ENCODE results near the gene MTARC1. TPM values are rescaled to one million over a fixed set of nuclear protein-coding genes. Genes with fewer than 3 reads are reported as not detected.

Gene MTARC1
- total RNA-seq, result 4.8 and 5.2 TPM in 2 replicates

DNA sequence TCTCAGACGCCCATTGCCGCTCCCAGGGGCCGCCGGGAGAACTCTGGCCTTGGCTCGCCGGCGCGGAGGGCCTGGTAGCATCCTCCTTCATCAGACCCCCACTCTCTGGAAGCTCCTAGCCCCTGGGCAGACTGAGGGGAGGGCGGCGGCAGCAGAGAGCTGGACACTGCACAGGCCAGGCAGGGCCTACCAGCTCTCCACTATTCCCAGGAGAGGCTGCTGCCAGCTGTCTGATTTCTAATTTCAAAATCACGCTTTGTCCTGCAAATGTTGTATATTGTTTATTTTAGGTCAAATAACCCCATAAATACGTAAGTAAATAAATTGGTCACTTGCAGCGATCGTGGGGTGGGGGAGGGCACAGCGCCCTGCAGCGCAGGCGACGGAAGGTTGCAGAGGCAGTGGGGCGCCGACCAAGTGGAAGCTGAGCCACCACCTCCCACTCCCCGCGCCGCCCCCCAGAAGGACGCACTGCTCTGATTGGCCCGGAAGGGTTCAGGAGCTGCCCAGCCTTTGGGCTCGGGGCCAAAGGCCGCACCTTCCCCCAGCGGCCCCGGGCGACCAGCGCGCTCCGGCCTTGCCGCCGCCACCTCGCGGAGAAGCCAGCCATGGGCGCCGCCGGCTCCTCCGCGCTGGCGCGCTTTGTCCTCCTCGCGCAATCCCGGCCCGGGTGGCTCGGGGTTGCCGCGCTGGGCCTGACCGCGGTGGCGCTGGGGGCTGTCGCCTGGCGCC is at the start of gene MTARC1:
Gene MTARC1 (plus strand): TSS at position 577 of the 732 bp plus-strand sequence. CDS start 32 bp downstream, at position 609.

DNA sequence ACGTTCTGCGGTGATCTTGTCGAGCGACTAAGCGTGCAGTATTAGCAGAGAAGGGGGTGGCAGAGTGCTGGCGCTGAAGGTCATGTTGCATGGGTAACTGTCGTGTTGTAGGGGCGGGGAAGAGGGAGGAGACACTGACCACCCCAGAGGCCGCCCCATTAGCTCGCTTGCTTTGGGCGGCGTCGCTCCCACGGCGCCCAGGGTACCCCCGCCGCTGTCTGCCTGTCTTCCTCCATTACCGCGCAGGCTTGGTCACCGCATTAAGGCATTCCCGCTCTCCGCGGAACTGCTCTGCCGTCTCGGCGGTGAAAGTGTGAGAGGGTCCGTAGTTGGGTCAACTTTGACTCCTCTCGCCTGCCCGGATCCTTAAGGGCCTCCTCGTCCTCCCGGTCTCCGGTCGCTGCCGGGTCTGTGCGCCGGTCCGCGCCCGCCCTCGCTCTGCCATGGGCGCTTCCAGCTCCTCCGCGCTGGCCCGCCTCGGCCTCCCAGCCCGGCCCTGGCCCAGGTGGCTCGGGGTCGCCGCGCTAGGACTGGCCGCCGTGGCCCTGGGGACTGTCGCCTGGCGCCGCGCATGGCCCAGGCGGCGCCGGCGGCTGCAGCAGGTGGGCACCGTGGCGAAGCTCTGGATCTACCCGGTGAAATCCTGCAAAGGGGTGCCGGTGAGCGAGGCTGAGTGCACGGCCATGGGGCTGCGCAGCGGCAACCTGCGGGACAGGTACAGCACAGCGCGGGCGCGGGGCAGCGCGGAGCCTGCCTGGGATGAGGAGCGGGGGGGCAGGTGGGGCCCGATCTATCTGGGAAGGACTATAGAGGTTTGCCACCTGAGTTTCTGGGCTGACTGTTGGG is 38.4 kb upstream of the MTARC1 start, which contains the start of gene MTARC2:
Gene MTARC2 (plus strand): TSS at position 234 of the 846 bp plus-strand sequence. CDS start 210 bp downstream, at position 444.

Other genes starting within 250 kb of the MTARC1 start
- 1.1 and 1.6 TPM in 2 replicates for gene C1orf115, start 96.5 kb upstream of the MTARC1 start, total RNA-seq
- gene MTARC2, start 38.6 kb upstream of the MTARC1 start, total RNA-seq, result 0.70 and 2.5 TPM in 2 replicates
- gene HLX, start 92.5 kb downstream of the MTARC1 start, total RNA-seq, result 0.08 and 0.72 TPM in 2 replicates